Hepatocyte (in vitro differentiated cells): ENCODE results near the gene TSSC4. TPM values are rescaled to one million over a fixed set of nuclear protein-coding genes. Genes with fewer than 3 reads are reported as not detected.

ENCODE experiments used
- DNase-seq: peaks from one replicate; pipeline ENCODE4 v3.0.0-alpha.2; 2016; ENCODE audit warnings: low spot score
- H2AFZ ChIP-seq: fragments of 200-600 bp; sonication (generic); 2 replicates; pipeline ENCODE4 v1.6.0; 2016; ENCODE audit warnings: antibody characterized with exemption, mild to moderate bottlenecking
- H3K27ac ChIP-seq: fragments of 200-600 bp; sonication (generic); 2 replicates; pipeline ENCODE4 v1.5.1; 2016; ENCODE audit warnings: mild to moderate bottlenecking
- H3K27me3 ChIP-seq: fragments of 200-600 bp; sonication (generic); 2 replicates; pipeline ENCODE4 v1.6.1; 2016
- H3K36me3 ChIP-seq: fragments of 200-600 bp; sonication (generic); replicated peaks from 2 replicates; pipeline ENCODE4 v1.5.1; 2016; ENCODE audit warnings: low read depth; ENCODE audit not compliant: insufficient read depth
- H3K4me1 ChIP-seq: fragments of 200-600 bp; sonication (generic); 2 replicates; pipeline ENCODE4 v1.5.1; 2016; ENCODE audit warnings: mild to moderate bottlenecking, moderate library complexity; ENCODE audit not compliant: insufficient read depth
- H3K4me2 ChIP-seq: fragments of 200-600 bp; sonication (generic); 2 replicates; pipeline ENCODE4 v1.6.0; 2016
- H3K4me3 ChIP-seq: fragments of 200-600 bp; sonication (generic); 2 replicates; pipeline ENCODE4 v1.5.1; 2016; ENCODE audit warnings: mild to moderate bottlenecking
- H3K79me2 ChIP-seq: fragments of 200-600 bp; sonication (generic); 2 replicates; pipeline ENCODE4 v1.6.0; 2017; ENCODE audit warnings: mild to moderate bottlenecking
- H3K9me2 ChIP-seq: fragments of 200-600 bp; sonication (generic); replicated peaks from 2 replicates; pipeline ENCODE4 v1.6.0; 2017; ENCODE audit warnings: mild to moderate bottlenecking; ENCODE audit not compliant: insufficient read depth
- H3K9me3 ChIP-seq: fragments of 200-600 bp; sonication (generic); 2 replicates; pipeline ENCODE4 v1.5.1; 2016; ENCODE audit warnings: low read depth, mild to moderate bottlenecking
- H4K20me1 ChIP-seq: fragments of 200-600 bp; sonication (generic); 2 replicates; pipeline ENCODE4 v1.6.0; 2016; ENCODE audit warnings: mild to moderate bottlenecking; ENCODE audit not compliant: insufficient read depth, poor library complexity, severe bottlenecking
- CTCF ChIP-seq: fragments of 200-600 bp; sonication (generic); IDR thresholded peaks from 2 replicates; pipeline ENCODE4 v1.5.1; 2016; ENCODE audit warnings: antibody characterized with exemption, mild to moderate bottlenecking; ENCODE audit not compliant: poor library complexity
- EZH2 ChIP-seq: fragments of 200-600 bp; sonication (generic); IDR thresholded peaks from 2 replicates; pipeline ENCODE4 v1.6.1; 2016; ENCODE audit warnings: antibody characterized with exemption, mild to moderate bottlenecking, borderline replicate concordance
- EZH2phosphoT487 ChIP-seq: fragments of 200-600 bp; sonication (generic); IDR thresholded peaks from one replicate; pipeline ENCODE4 v1.6.1; 2018; ENCODE audit warnings: antibody characterized with exemption, mild to moderate bottlenecking, low read depth, moderate library complexity; ENCODE audit not compliant: unreplicated experiment, severe bottlenecking
- WGBS: methylation state at CpG from one replicate; pipeline ENCODE4 v1.1.6; 2016; ENCODE audit warnings: low lambda C conversion rate; ENCODE audit errors: missing lambda C conversion rate; 5-methylcytosine and 5-hydroxymethylcytosine counted together
- polyA plus RNA-seq: library from polyadenylated mRNA; unstranded; fragments of >200 nt; fragmentation: Nextera tagmentation; extraction: Ambion mirVana; gene quantifications from 2 replicates; pipeline ENCODE4 v1.2.1, GENCODE V29; 2016
- total RNA-seq: library from RNA; depleted of rRNA; stranded (reverse); fragments of >200 nt; gene quantifications from 2 replicates; pipeline ENCODE4 v1.2.3, GENCODE V29; 2014

TSSC4 gene
- total and polyA plus RNA-seq, 2 experiments from 2014 or later, result 33.8 to 68.5 TPM

- H2AFZ ChIP-seq, result no peak overlapping the region
- peaks cover 12% of the 10 kb centered on the region for H3K4me1 ChIP-seq
- H3K4me2 ChIP-seq, result no peak overlapping the region
- TF ChIP-seq EZH2 (no peak), CTCF (no peak), EZH2phosphoT487 (no peak)
- no peak overlapping the region for H3K4me3 ChIP-seq
- H3K79me2 ChIP-seq, result peaks cover 96% of the 10 kb centered on the region
- no peaks in the 10 kb centered on the region for H3K9me2 ChIP-seq
- no peaks in the 10 kb centered on the region for H3K9me3 ChIP-seq
- H3K36me3 ChIP-seq, result no peaks in the 10 kb centered on the region
- DNase-seq, result no peak
- WGBS, result 90% methylated on average over 13 of the region's 33 CpGs
- H3K27me3 ChIP-seq, result no peaks in the 10 kb centered on the region
- no peak overlapping the region for H3K27ac ChIP-seq
- H4K20me1 ChIP-seq, result peaks cover 92% of the 10 kb centered on the region
These were observed 16.4 kb upstream of the TSSC4 start for GRCh38 chr11:2383852-2384804.

GRCh38 chr11:2385156-2386151, 15.1 kb upstream of the TSSC4 start:
- no peak for DNase-seq
- H3K9me3 ChIP-seq, result no peaks in the 10 kb centered on the region
- H3K36me3 ChIP-seq, result no peaks in the 10 kb centered on the region
- H3K79me2 ChIP-seq, result peaks cover 96% of the 10 kb centered on the region
- H3K27me3 ChIP-seq, result no peaks in the 10 kb centered on the region
- H3K9me2 ChIP-seq, result no peaks in the 10 kb centered on the region
- no peak overlapping the region for H2AFZ ChIP-seq
- peaks cover 93% of the 10 kb centered on the region for H4K20me1 ChIP-seq
- H3K4me1 ChIP-seq, result peaks cover 19% of the 10 kb centered on the region
- WGBS, result 93% methylated on average over 33 of the region's 48 CpGs
- no peak overlapping the region for H3K4me3 ChIP-seq
- H3K4me2 ChIP-seq, result no peak overlapping the region
- TF ChIP-seq EZH2phosphoT487, result no peak
- no peak overlapping the region for H3K27ac ChIP-seq

- H3K9me3 ChIP-seq, result no peaks in the 10 kb centered on the region
- no peak for TF ChIP-seq EZH2phosphoT487
- no peak overlapping the region for H3K4me3 ChIP-seq
- no peak for DNase-seq
- H3K9me2 ChIP-seq, result no peaks in the 10 kb centered on the region
- no peaks in the 10 kb centered on the region for H3K27me3 ChIP-seq
- no peak overlapping the region for H3K27ac ChIP-seq
- H2AFZ ChIP-seq, result no peak overlapping the region
- peaks cover 96% of the 10 kb centered on the region for H3K79me2 ChIP-seq
- H4K20me1 ChIP-seq, result peaks cover 93% of the 10 kb centered on the region
- no peaks in the 10 kb centered on the region for H3K36me3 ChIP-seq
- 89% methylated on average over 9 of the region's 9 CpGs for WGBS
- peaks cover 19% of the 10 kb centered on the region for H3K4me1 ChIP-seq
- H3K4me2 ChIP-seq, result no peak overlapping the region
These were observed 14.0 kb upstream of the TSSC4 start for GRCh38 chr11:2386591-2386990.

GRCh38 chr11:2387266-2387987, 13.1 kb upstream of the TSSC4 start:
- DNase-seq, result no peak
- no peak overlapping the region for H3K4me3 ChIP-seq
- no peaks in the 10 kb centered on the region for H3K36me3 ChIP-seq
- H2AFZ ChIP-seq, result no peak overlapping the region
- H4K20me1 ChIP-seq, result peaks cover 92% of the 10 kb centered on the region
- H3K79me2 ChIP-seq, result peaks cover 87% of the 10 kb centered on the region
- H3K27me3 ChIP-seq, result no peaks in the 10 kb centered on the region
- H3K4me2 ChIP-seq, result no peak overlapping the region
- H3K9me2 ChIP-seq, result no peaks in the 10 kb centered on the region
- no peak for TF ChIP-seq EZH2
- no peak for TF ChIP-seq EZH2phosphoT487
- no peak for TF ChIP-seq CTCF
- 89% methylated on average over 12 of the region's 14 CpGs for WGBS
- H3K4me1 ChIP-seq, result peaks cover 19% of the 10 kb centered on the region
- H3K9me3 ChIP-seq, result no peaks in the 10 kb centered on the region
- no peak overlapping the region for H3K27ac ChIP-seq
